ENCODE measurements around the gene SEC22C.
"Not testable (repeated sequence)": the region's sequence is repeated elsewhere in the genome, so short reads cannot be mapped to it uniquely, and the experiment has no call there.

The SEC22C gene

GRCh38 chr3:42579346-42579745 lies 2.4 kb downstream of the SEC22C start:
- not testable (repeated sequence) for DNase-seq (ENCODE audit: low read depth)

- DNase-seq (ENCODE audit: low read depth): no peak
Measured at GRCh38 chr3:42578054-42578453, 3.7 kb downstream of the SEC22C start.

- no peak for DNase-seq (ENCODE audit: low read depth)
Measured at GRCh38 chr3:42575137-42575741, 6.5 kb downstream of the SEC22C start.

GRCh38 chr3:42572278-42572677 lies 9.5 kb downstream of the SEC22C start:
- no peak for DNase-seq (ENCODE audit: low read depth)

GRCh38 chr3:42569593-42570142 lies 12.1 kb downstream of the SEC22C start:
- DNase-seq (ENCODE audit: low read depth): no peak

GRCh38 chr3:42562047-42562907 lies 19.5 kb downstream of the SEC22C start:
- no peak for DNase-seq (ENCODE audit: low read depth)

- DNase-seq (ENCODE audit: low read depth): peak; percentile 10
Measured at GRCh38 chr3:42557854-42558253, 23.9 kb downstream of the SEC22C start.

- DNase-seq (ENCODE audit: low read depth): not testable (repeated sequence)
Measured at GRCh38 chr3:42556817-42557216, 24.9 kb downstream of the SEC22C start.

GRCh38 chr3:42556089-42556632 lies 25.6 kb downstream of the SEC22C start:
- DNase-seq (ENCODE audit: low read depth): peak; percentile 38

- DNase-seq (ENCODE audit: low read depth): no peak
Measured at GRCh38 chr3:42552830-42553229, 28.9 kb downstream of the SEC22C start.

- DNase-seq (ENCODE audit: low read depth): no peak
Measured at GRCh38 chr3:42550250-42550649, 31.5 kb downstream of the SEC22C start.

GRCh38 chr3:42549131-42549530 lies 32.6 kb downstream of the SEC22C start:
- no peak for DNase-seq (ENCODE audit: low read depth)

- peak; percentile 26 for DNase-seq (ENCODE audit: low read depth)
Measured at GRCh38 chr3:42547401-42547945, 34.3 kb downstream of the SEC22C start.

GRCh38 chr3:42546691-42547213 lies 35.0 kb downstream of the SEC22C start:
- DNase-seq (ENCODE audit: low read depth): no peak

GRCh38 chr3:42545284-42545900 lies 36.4 kb downstream of the SEC22C start:
- DNase-seq (ENCODE audit: low read depth): no peak

- no peak for DNase-seq (ENCODE audit: low read depth)
Measured at GRCh38 chr3:42544492-42545283, 37.1 kb downstream of the SEC22C start.

GRCh38 chr3:42541079-42541478 lies 40.7 kb downstream of the SEC22C start:
- DNase-seq (ENCODE audit: low read depth): no peak

GRCh38 chr3:42539871-42540714 lies 41.7 kb downstream of the SEC22C start:
- peak; percentile 33 for DNase-seq (ENCODE audit: low read depth)

- no peak for DNase-seq (ENCODE audit: low read depth)
Measured at GRCh38 chr3:42537350-42537749, 44.4 kb downstream of the SEC22C start.
